ENCODE results near the gene CLEC16A.

CLEC16A gene

DNA sequence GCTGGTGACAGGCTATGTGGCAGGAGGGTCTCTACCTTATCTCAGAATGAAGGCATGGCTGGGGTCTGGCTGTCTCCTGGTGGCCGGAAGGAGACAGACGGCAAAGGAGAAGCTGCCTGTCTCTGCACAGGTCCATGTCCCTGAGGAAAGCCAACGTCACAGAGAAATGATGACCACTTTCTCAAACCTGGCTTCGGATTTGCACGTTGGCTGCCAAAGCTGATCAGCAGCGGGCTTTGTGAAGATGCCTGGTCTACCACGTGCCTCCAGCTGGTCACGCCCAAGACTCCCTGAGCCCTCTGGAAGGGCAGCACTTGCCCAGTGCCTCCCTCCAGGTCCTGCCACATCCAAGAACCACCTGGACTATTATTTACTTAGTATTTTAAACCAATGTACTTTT is 10.5 kb upstream of the CLEC16A start:
- no peak for TF ChIP-seq CTCF (conservative IDR thresholded peaks at IDR 0.05)
- no peak overlapping the region for H3K27ac ChIP-seq

DNA sequence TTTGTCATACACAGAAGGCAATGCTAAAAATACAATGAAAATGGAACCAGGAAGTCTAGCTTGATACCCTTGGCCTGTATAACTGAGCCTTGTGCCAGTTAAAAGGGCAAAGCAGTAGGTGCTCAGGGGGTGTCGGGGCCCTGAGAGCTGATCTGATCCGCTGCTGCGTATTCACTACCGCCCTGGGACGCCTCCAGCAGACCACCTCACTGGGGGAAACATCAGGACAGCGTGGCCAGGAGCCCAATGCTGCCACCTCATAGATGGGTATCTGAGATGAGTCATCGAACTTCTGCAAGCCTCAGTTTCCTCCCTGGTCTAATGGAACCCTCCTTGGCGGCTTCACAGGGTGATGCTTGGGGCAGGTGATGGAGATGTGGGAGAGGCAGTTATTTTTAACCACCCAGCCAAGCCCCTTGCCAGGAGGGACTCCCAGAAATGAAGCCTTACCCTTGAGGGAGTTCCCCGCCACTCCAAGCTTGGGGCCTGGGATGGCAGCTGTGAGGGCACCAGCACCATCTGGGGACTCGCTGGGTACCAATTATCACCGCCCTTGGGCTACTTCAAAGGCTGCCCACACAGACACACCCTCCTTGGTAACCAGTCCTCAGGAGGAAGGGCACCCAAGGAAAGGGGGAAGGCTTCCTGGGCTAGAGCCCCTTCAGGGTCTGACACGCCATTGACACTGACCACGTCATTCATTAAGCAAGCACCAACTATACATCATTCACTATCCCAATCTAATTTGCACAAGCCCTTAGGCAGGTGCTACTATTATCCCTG is 9.8 kb upstream of the CLEC16A start:
- no peak overlapping the region for H3K27ac ChIP-seq

DNA sequence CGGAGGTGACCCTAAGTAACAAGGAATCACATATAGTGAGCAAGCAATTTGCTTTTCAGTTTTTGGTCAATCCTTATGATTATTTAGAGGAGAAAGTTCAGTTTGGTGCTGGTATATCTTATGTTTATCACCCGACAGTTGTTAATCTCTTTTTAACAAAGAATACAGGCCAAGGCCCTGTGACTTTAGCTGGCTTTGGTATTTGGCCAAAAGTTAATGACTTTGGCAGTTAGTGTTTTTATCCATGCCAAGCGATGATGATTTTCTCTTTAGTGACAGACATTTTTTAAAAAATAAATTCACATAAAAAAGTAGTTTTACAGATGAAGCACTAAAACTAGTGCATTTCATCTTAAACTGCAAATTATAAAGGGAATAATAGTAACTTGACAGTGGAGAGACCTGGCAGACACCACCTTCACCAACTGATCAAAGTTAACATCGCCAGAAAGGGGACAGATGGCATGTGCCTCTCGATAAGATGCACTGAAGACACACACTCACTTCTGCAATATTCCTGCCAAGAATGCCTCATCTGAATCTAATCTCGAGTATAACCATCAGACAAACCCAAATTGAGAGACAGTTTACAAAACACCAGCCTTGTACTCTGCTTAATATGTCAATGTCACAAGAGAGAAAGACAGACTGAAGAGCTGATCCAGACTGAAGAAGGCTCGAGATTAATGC is 9.0 kb upstream of the CLEC16A start:
- TF ChIP-seq CTCF (conservative IDR thresholded peaks at IDR 0.05): no peak
- H3K27ac ChIP-seq: no peak overlapping the region

More for the DNA sequence above, 9.8 kb upstream of the CLEC16A start:
- no peak for TF ChIP-seq CTCF (conservative IDR thresholded peaks at IDR 0.05)

DNA sequence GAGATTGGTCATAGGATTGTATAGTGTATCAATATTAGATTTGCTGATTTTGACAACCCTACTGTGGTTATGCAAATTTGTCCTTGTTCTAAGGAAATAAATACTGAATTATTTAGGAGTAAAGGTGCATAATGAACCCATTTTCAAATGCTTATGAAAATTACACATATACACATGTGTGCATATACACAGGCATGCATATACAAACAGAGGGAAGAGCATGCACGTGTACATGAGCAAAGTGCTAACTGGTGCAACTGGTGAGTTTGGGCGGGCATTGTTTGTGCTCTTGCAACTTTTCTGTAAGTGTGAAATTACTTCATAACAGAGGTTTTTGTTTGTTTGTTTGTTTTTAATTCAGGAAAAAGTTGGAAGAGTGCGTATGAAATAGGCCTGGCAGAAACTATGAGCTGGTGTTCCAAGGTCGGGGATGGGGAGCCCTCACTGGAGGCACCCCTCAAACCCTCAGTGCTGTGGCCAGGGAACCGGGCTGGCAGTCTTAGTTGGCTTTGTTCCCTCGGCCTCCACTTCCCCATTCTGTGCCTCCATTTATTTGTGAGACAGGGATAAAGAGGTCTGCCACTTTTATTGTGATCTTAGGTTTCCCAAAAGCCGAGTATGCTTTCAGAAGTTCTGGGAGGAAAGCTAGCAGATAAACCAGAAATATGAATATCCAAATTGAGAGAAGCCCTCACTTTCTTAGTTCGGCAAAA is 7.9 kb upstream of the CLEC16A start:
- no peak overlapping the region for H3K27ac ChIP-seq
- TF ChIP-seq CTCF (conservative IDR thresholded peaks at IDR 0.05): no peak

DNA sequence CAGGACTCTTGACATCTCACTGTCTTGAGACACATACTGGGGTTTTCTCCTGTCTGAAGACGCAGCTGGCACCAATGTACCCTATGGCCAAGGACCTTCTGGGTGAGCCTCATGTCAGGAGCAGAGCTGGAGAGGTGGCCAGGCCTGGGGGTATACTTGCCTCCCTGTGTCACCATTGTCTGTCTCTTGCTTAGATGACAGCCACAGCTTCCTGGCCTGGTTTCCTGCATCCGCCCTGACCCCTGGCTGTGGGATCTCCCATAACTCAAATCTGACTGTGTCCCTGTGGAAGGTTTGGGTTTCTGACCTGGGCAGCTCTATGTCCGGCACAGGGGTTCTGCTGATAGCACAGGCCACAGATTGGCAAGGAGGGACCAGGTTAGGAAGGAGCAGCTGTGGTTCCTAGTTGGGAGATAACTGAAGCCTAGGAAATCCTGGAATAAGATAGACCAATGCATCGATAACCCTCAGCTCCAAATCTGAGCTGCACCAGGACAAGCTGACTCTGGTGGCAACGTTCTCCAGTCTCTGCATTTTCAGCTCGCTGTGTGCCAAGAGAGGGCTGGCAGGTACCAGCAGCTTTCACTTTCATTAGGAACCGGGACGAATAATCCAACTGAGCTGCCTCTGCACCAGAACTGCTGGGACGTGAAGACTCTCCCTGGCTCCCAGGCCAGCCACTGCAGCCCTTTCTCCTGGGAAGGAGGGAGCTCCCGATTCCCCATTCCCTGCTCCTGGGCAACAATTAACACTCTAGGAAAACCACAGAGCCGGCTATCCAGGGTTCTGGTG is 7.1 kb upstream of the CLEC16A start:
- H3K27ac ChIP-seq: no peak overlapping the region
- no peak for TF ChIP-seq CTCF (conservative IDR thresholded peaks at IDR 0.05)

GRCh38 chr16:10938321-10938720 is 6.0 kb upstream of the CLEC16A start:
- TF ChIP-seq CTCF (conservative IDR thresholded peaks at IDR 0.05): no peak
- H3K27ac ChIP-seq: no peak overlapping the region
